Naive B cell (primary cell): ENCODE data around the gene MAML2. TPM values are rescaled to one million over a fixed set of nuclear protein-coding genes. Genes with fewer than 3 reads are reported as not detected.

Experiments used
- ATAC-seq, 2 donors: fragments of 150-1000 bp; cut with Tn5 transposase; 2 replicates each; pipeline ENCODE4 v1.10.0; 2021; ENCODE audit warnings: low read depth in 2 of 2, mild to moderate bottlenecking in 2 of 2, moderate library complexity in 2 of 2
- DNase-seq: peaks from one replicate; pipeline ENCODE4 v3.0.0; 2022
- H3K27ac Mint-ChIP-seq, 6 donors: one replicate each; pipeline ENCODE4 v1.8.0; 2020 to 2022; ENCODE audit warnings: mild to moderate bottlenecking in 6 of 6, mixed read lengths in 6 of 6, moderate library complexity in 5 of 6, inconsistent platforms in 2 of 6
- H3K27me3 Mint-ChIP-seq, 3 donors: one replicate each; pipeline ENCODE4 v1.8.0; 2021 to 2022; ENCODE audit warnings: mixed read lengths in 3 of 3, mild to moderate bottlenecking in 1 of 3
- H3K36me3 Mint-ChIP-seq, 2 donors: one replicate each; pipeline ENCODE4 v1.8.0; 2020 to 2022; ENCODE audit warnings: mixed read lengths in 2 of 2, inconsistent platforms in 1 of 2, mild to moderate bottlenecking in 1 of 2
- H3K4me1 Mint-ChIP-seq, 3 donors: one replicate each; pipeline ENCODE4 v1.8.0; 2020 to 2022; ENCODE audit warnings: mixed read lengths in 3 of 3, inconsistent platforms in 1 of 3, mild to moderate bottlenecking in 1 of 3, moderate library complexity in 1 of 3
- H3K4me3 Mint-ChIP-seq, 8 donors: one replicate each; pipeline ENCODE4 v1.8.0; 2020 to 2022; ENCODE audit warnings: mild to moderate bottlenecking in 8 of 8, mixed read lengths in 8 of 8, moderate library complexity in 8 of 8, inconsistent platforms in 2 of 8
- H3K9me3 Mint-ChIP-seq, 7 donors: one replicate each; pipeline ENCODE4 v1.8.0; 2020 to 2022; ENCODE audit warnings: mixed read lengths in 7 of 7, mild to moderate bottlenecking in 5 of 7, inconsistent platforms in 2 of 7, moderate library complexity in 1 of 7
- polyA plus RNA-seq, 6 donors: library from polyadenylated mRNA; unstranded; fragments of 300-500 nt; fragmentation: Illumina TruSeq; gene quantifications; one replicate each; pipeline ENCODE4 v1.2.3, GENCODE V29; 2021; ENCODE audit warnings: low read depth in 6 of 6

The MAML2 gene
- polyA plus RNA-seq, 6 donors from 2014 or later = 0.06 to 9.0 (median 3.5) TPM

GRCh38 chr11:95976550-95976949 is 366.4 kb downstream of the MAML2 start:
- Mint-ChIP-seq H3K4me1 (no peaks in the 10 kb centered on the region), H3K27ac (no peak overlapping the region), H3K4me3 (no peak overlapping the region), H3K36me3 (peaks cover 29 to 36% of the 10 kb centered on the region in 2 donors), H3K9me3 (no peaks in the 10 kb centered on the region), H3K27me3 (no peaks in the 10 kb centered on the region)
- ATAC-seq (no peak), DNase-seq (no peak)

- no peak overlapping the region for H3K4me3 Mint-ChIP-seq
- H3K27ac Mint-ChIP-seq = no peak overlapping the region
- ATAC-seq (no peak), DNase-seq (no peak)
- no peaks in the 10 kb centered on the region for H3K4me1 Mint-ChIP-seq
- peaks cover 17 to 28% of the 10 kb centered on the region in 2 donors for H3K36me3 Mint-ChIP-seq
- H3K9me3 Mint-ChIP-seq = no peaks in the 10 kb centered on the region
- H3K27me3 Mint-ChIP-seq = no peaks in the 10 kb centered on the region
These were observed 367.7 kb downstream of the MAML2 start for GRCh38 chr11:95975343-95975742.

- Mint-ChIP-seq H3K9me3 (peaks cover 0 to 2% (median 0%) of the 10 kb centered on the region in 7 donors), H3K36me3 (no peaks in the 10 kb centered on the region), H3K27me3 (no peaks in the 10 kb centered on the region), H3K27ac (no peak overlapping the region), H3K4me3 (no peak overlapping the region), H3K4me1 (no peaks in the 10 kb centered on the region)
- DNase-seq = no peak
- ATAC-seq = no peak
These were observed 370.9 kb downstream of the MAML2 start for GRCh38 chr11:95972060-95972459.

GRCh38 chr11:95968585-95968984 is 374.4 kb downstream of the MAML2 start:
- no peak for ATAC-seq
- H3K27ac Mint-ChIP-seq = no peak overlapping the region
- H3K27me3 Mint-ChIP-seq = no peaks in the 10 kb centered on the region
- no peak overlapping the region for H3K4me3 Mint-ChIP-seq
- no peak for DNase-seq
- no peaks in the 10 kb centered on the region for H3K36me3 Mint-ChIP-seq
- H3K9me3 Mint-ChIP-seq = peaks cover 0 to 2% (median 0%) of the 10 kb centered on the region in 7 donors
- no peaks in the 10 kb centered on the region for H3K4me1 Mint-ChIP-seq

- no peaks in the 10 kb centered on the region for H3K36me3 Mint-ChIP-seq
- H3K4me1 Mint-ChIP-seq = no peaks in the 10 kb centered on the region
- ATAC-seq (no peak), DNase-seq (no peak)
- peaks cover 0 to 2% (median 0%) of the 10 kb centered on the region in 7 donors for H3K9me3 Mint-ChIP-seq
- H3K27me3 Mint-ChIP-seq = no peaks in the 10 kb centered on the region
- H3K27ac Mint-ChIP-seq = no peak overlapping the region
- no peak overlapping the region for H3K4me3 Mint-ChIP-seq
These were observed 378.7 kb downstream of the MAML2 start for GRCh38 chr11:95964281-95964680.

GRCh38 chr11:95961758-95962157 is 381.2 kb downstream of the MAML2 start:
- ATAC-seq = no peak
- Mint-ChIP-seq H3K9me3 (no peaks in the 10 kb centered on the region), H3K4me3 (no peak overlapping the region), H3K4me1 (no peaks in the 10 kb centered on the region), H3K27me3 (no peaks in the 10 kb centered on the region), H3K36me3 (no peaks in the 10 kb centered on the region), H3K27ac (no peak overlapping the region)
- DNase-seq = no peak

GRCh38 chr11:95950905-95951304 is 392.1 kb downstream of the MAML2 start:
- DNase-seq (no peak), ATAC-seq (no peak)
- Mint-ChIP-seq H3K4me1 (no peaks in the 10 kb centered on the region), H3K4me3 (no peak overlapping the region), H3K9me3 (peaks cover 12 to 22% (median 15%) of the 10 kb centered on the region in 7 donors), H3K27ac (no peak overlapping the region), H3K27me3 (peaks cover 0 to 8% (median 0%) of the 10 kb centered on the region in 3 donors), H3K36me3 (peaks cover 14 to 25% of the 10 kb centered on the region in 2 donors)

- DNase-seq = no peak
These were observed 394.4 kb downstream of the MAML2 start for GRCh38 chr11:95948637-95949036.

GRCh38 chr11:95944623-95945022 is 398.4 kb downstream of the MAML2 start:
- ATAC-seq (no peak), DNase-seq (no peak)
- Mint-ChIP-seq H3K4me1 (no peaks in the 10 kb centered on the region), H3K27me3 (no peaks in the 10 kb centered on the region), H3K9me3 (peaks cover 15 to 45% (median 28%) of the 10 kb centered on the region in 7 donors), H3K36me3 (peaks cover 16 to 37% of the 10 kb centered on the region in 2 donors), H3K27ac (no peak overlapping the region), H3K4me3 (no peak overlapping the region)

More at GRCh38 chr11:95948637-95949036, 394.4 kb downstream of the MAML2 start:
- H3K4me3 Mint-ChIP-seq = no peak overlapping the region
- peaks cover 16 to 43% (median 28%) of the 10 kb centered on the region in 7 donors for H3K9me3 Mint-ChIP-seq
- H3K36me3 Mint-ChIP-seq = peaks cover 16 to 37% of the 10 kb centered on the region in 2 donors
- H3K27ac Mint-ChIP-seq = peak overlapping the region in 1 of 6 donors; percentile 52
- no peaks in the 10 kb centered on the region for H3K4me1 Mint-ChIP-seq
- peaks cover 0 to 8% (median 0%) of the 10 kb centered on the region in 3 donors for H3K27me3 Mint-ChIP-seq
- no peak for ATAC-seq

GRCh38 chr11:95943546-95943945 is 399.4 kb downstream of the MAML2 start:
- peaks cover 10 to 28% of the 10 kb centered on the region in 2 donors for H3K36me3 Mint-ChIP-seq
- H3K4me3 Mint-ChIP-seq = no peak overlapping the region
- peaks cover 11 to 36% (median 23%) of the 10 kb centered on the region in 7 donors for H3K9me3 Mint-ChIP-seq
- H3K27me3 Mint-ChIP-seq = no peaks in the 10 kb centered on the region
- peak overlapping the region in 1 of 6 donors; percentile 39 for H3K27ac Mint-ChIP-seq
- ATAC-seq (no peak), DNase-seq (no peak)
- no peaks in the 10 kb centered on the region for H3K4me1 Mint-ChIP-seq

GRCh38 chr11:95939091-95939490 is 403.9 kb downstream of the MAML2 start:
- peaks cover 0 to 32% (median 8%) of the 10 kb centered on the region in 7 donors for H3K9me3 Mint-ChIP-seq

GRCh38 chr11:95937358-95937757 is 405.6 kb downstream of the MAML2 start:
- Mint-ChIP-seq H3K4me3 (no peak overlapping the region), H3K27me3 (peaks cover 0 to 10% (median 4%) of the 10 kb centered on the region in 3 donors), H3K36me3 (peaks cover 3 to 4% of the 10 kb centered on the region in 2 donors), H3K27ac (no peak overlapping the region), H3K4me1 (no peaks in the 10 kb centered on the region), H3K9me3 (peaks cover 0 to 28% (median 4%) of the 10 kb centered on the region in 7 donors)
- DNase-seq (no peak), ATAC-seq (no peak)

More at GRCh38 chr11:95939091-95939490, 403.9 kb downstream of the MAML2 start:
- peaks cover 0 to 10% (median 0%) of the 10 kb centered on the region in 3 donors for H3K27me3 Mint-ChIP-seq
- no peak for DNase-seq
- peaks cover 0 to 5% of the 10 kb centered on the region in 2 donors for H3K36me3 Mint-ChIP-seq
- H3K4me1 Mint-ChIP-seq = no peaks in the 10 kb centered on the region
- no peak overlapping the region for H3K27ac Mint-ChIP-seq
- H3K4me3 Mint-ChIP-seq = no peak overlapping the region
- ATAC-seq = no peak

GRCh38 chr11:95933594-95933993 is 409.4 kb downstream of the MAML2 start:
- ATAC-seq = no peak
- H3K4me3 Mint-ChIP-seq = no peak overlapping the region
- DNase-seq = no peak

GRCh38 chr11:95931916-95932315 is 411.1 kb downstream of the MAML2 start:
- Mint-ChIP-seq H3K36me3 (peaks cover 11 to 29% of the 10 kb centered on the region in 2 donors), H3K27ac (no peak overlapping the region), H3K4me3 (no peak overlapping the region), H3K4me1 (no peaks in the 10 kb centered on the region), H3K27me3 (peaks cover 4 to 25% (median 17%) of the 10 kb centered on the region in 3 donors), H3K9me3 (peaks cover 10 to 44% (median 19%) of the 10 kb centered on the region in 7 donors)
- ATAC-seq = no peak
- DNase-seq = no peak

More at GRCh38 chr11:95933594-95933993, 409.4 kb downstream of the MAML2 start:
- peaks cover 10 to 55% (median 24%) of the 10 kb centered on the region in 7 donors for H3K9me3 Mint-ChIP-seq
- no peaks in the 10 kb centered on the region for H3K4me1 Mint-ChIP-seq
- H3K36me3 Mint-ChIP-seq = peaks cover 11 to 23% of the 10 kb centered on the region in 2 donors
- peaks cover under 1 to 20% (median 12%) of the 10 kb centered on the region in 3 donors for H3K27me3 Mint-ChIP-seq
- H3K27ac Mint-ChIP-seq = no peak overlapping the region
